Fibroblast of lung (primary cell): ENCODE results near the gene SHC1. TPM values are rescaled to one million over a fixed set of nuclear protein-coding genes. Genes with fewer than 3 reads are reported as not detected.

Experiments
- DNase-seq, 2 donors: peaks; one replicate each; pipeline versions ENCODE4 v3.0.0 to v3.0.0-alpha.2; 2010; ENCODE audit warnings: low read depth in 2 of 2
- H2AFZ ChIP-seq: 2 replicates; pipeline ENCODE4 v1.5.1; 2012; ENCODE audit warnings: low read length, control low read depth, inconsistent platforms
- H3K27ac ChIP-seq: 2 replicates; pipeline ENCODE4 v1.5.1; 2011; ENCODE audit warnings: low read length, control low read depth; ENCODE audit not compliant: insufficient read depth
- H3K27me3 ChIP-seq: 2 replicates; pipeline ENCODE4 v1.5.1; 2011; ENCODE audit warnings: mild to moderate bottlenecking, low read length; ENCODE audit not compliant: control insufficient read depth, insufficient read depth
- H3K36me3 ChIP-seq: 2 replicates; pipeline ENCODE4 v1.5.1; 2011; ENCODE audit warnings: low read length; ENCODE audit not compliant: control insufficient read depth, insufficient read depth
- H3K4me1 ChIP-seq: 2 replicates; pipeline ENCODE4 v1.5.1; 2011; ENCODE audit warnings: low read length; ENCODE audit not compliant: control insufficient read depth, insufficient read depth; ENCODE audit errors: extremely low read depth
- H3K4me2 ChIP-seq: 2 replicates; pipeline ENCODE4 v1.5.1; 2011; ENCODE audit warnings: low read length, control low read depth; ENCODE audit not compliant: insufficient read depth; ENCODE audit errors: extremely low read depth
- H3K4me3 ChIP-seq, 4 experiments: fragments of 200-600 bp in 1 of 4; sonication (generic) in 1 of 4; replicated peaks in 1 of 4; 2 replicates each; pipeline ENCODE4 v1.5.1; 2011 to 2016; ENCODE audit warnings: low read length in 4 of 4, low read depth in 3 of 4, mild to moderate bottlenecking in 3 of 4, control low read depth in 2 of 4, inconsistent platforms in 1 of 4, mixed read lengths in 1 of 4; ENCODE audit not compliant: insufficient read depth in 1 of 4; ENCODE audit errors: control extremely low read depth in 1 of 4
- H3K79me2 ChIP-seq: 2 replicates; pipeline ENCODE4 v1.5.1; 2012; ENCODE audit warnings: mild to moderate bottlenecking, low read length, inconsistent platforms; ENCODE audit not compliant: control insufficient read depth, insufficient read depth
- H3K9ac ChIP-seq: 2 replicates; pipeline ENCODE4 v1.5.1; 2011; ENCODE audit warnings: mild to moderate bottlenecking, low read length, control low read depth; ENCODE audit not compliant: insufficient read depth
- H3K9me3 ChIP-seq: 2 replicates; pipeline ENCODE4 v1.5.1; 2012; ENCODE audit warnings: low read depth, low read length; ENCODE audit not compliant: control insufficient read depth, insufficient read depth
- H4K20me1 ChIP-seq: 2 replicates; pipeline ENCODE4 v1.5.1; 2011; ENCODE audit warnings: low read length; ENCODE audit not compliant: control insufficient read depth, insufficient read depth; ENCODE audit errors: extremely low read depth
- EZH2 ChIP-seq: IDR thresholded peaks from 2 replicates; pipeline ENCODE4 v1.5.1; 2012; ENCODE audit warnings: low read length, control low read depth, mild to moderate bottlenecking; ENCODE audit errors: missing control alignments
- polyA plus RNA-seq, 2 donors: library from polyadenylated mRNA; depleted of rRNA in 1 of 2; stranded (reverse) in 1 of 2; unstranded in 1 of 2; fragments of >200 nt; gene quantifications; 2 replicates each; pipeline ENCODE4 v1.2.1, GENCODE V29; 2011 to 2012; ENCODE audit warnings: missing spikeins in 1 of 2
- total RNA-seq: library from RNA; depleted of rRNA; stranded (reverse); fragments of >200 nt; gene quantifications from 2 replicates; pipeline ENCODE4 v1.2.1, GENCODE V29; 2014
- TF ChIP-seq, protein P1 (sequence below), 2 donors: IDR thresholded peaks in 1 of 2; conservative IDR thresholded peaks in 1 of 2; 1 replicate in 1 of 2; 2 replicates in 1 of 2; pipeline ENCODE4 v1.5.1; 2011 to 2012; ENCODE audit warnings: low read length in 2 of 2, control low read depth in 1 of 2, inconsistent platforms in 1 of 2, low read depth in 1 of 2, mild to moderate bottlenecking in 1 of 2

SHC1 gene
- total and polyA plus RNA-seq, 2 donors (not counting 1 experiment from before 2014, with no cell fraction given): 245 to 277 TPM

- Histone ChIP-seq H3K4me1 (peaks cover 11% of the 10 kb centered on the region), H3K36me3 (peaks cover 5% of the 10 kb centered on the region), H4K20me1 (no peaks in the 10 kb centered on the region), H3K4me2 (peak overlapping the region; percentile 99), H3K9me3 (no peaks in the 10 kb centered on the region), H3K4me3 (peak overlapping the region; percentile 59 to 83 (median 72)), H3K9ac (peak overlapping the region; percentile 73), H3K27me3 (no peaks in the 10 kb centered on the region), H3K27ac (peak overlapping the region; percentile 81), H2AFZ (no peak overlapping the region), H3K79me2 (peaks cover 3% of the 10 kb centered on the region)
- peak; percentile 68 to 79 for DNase-seq
- TF ChIP-seq, protein P1, sequence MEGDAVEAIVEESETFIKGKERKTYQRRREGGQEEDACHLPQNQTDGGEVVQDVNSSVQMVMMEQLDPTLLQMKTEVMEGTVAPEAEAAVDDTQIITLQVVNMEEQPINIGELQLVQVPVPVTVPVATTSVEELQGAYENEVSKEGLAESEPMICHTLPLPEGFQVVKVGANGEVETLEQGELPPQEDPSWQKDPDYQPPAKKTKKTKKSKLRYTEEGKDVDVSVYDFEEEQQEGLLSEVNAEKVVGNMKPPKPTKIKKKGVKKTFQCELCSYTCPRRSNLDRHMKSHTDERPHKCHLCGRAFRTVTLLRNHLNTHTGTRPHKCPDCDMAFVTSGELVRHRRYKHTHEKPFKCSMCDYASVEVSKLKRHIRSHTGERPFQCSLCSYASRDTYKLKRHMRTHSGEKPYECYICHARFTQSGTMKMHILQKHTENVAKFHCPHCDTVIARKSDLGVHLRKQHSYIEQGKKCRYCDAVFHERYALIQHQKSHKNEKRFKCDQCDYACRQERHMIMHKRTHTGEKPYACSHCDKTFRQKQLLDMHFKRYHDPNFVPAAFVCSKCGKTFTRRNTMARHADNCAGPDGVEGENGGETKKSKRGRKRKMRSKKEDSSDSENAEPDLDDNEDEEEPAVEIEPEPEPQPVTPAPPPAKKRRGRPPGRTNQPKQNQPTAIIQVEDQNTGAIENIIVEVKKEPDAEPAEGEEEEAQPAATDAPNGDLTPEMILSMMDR (conservative IDR thresholded peaks at IDR 0.05 in 1 of 2, IDR thresholded peaks at IDR 0.05 in 1 of 2; ENCODE audit: low read depth in 1 of 2, low read length in 2 of 2): no peak
- TF ChIP-seq EZH2: no peak
These were observed 15.4 kb downstream of the SHC1 start for GRCh38 chr1:154955039-154955717.

DNA sequence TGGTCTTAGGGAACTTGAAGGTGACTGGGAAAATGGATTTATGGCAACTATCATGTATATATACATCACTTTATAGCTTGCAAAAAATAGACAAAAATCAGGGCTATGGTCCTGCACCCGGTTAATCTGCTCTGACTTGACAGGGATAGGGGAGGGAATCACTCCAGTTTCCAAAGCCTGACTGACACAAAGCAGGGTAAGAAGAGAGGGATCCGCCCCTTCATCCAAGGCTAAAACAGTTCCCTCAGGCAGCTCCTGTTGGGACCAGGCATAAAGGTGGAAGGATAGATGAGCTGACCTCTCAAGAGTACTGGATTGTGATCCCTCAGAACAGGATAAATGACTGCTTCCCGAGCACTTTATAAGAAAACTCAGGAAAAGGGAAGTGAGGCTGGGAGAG is 16.0 kb downstream of the SHC1 start:
- H3K9me3 ChIP-seq: no peaks in the 10 kb centered on the region
- no peaks in the 10 kb centered on the region for H3K27me3 ChIP-seq
- no peak overlapping the region for H3K4me2 ChIP-seq
- H3K4me3 ChIP-seq: peak overlapping the region in 1 of 4 experiments; percentile 83
- no peak overlapping the region for H3K9ac ChIP-seq
- no peak overlapping the region for H2AFZ ChIP-seq
- H3K36me3 ChIP-seq: peaks cover 5% of the 10 kb centered on the region
- DNase-seq: no peak
- TF ChIP-seq EZH2: no peak
- TF ChIP-seq, protein P1 (conservative IDR thresholded peaks at IDR 0.05 in 1 of 2, IDR thresholded peaks at IDR 0.05 in 1 of 2; ENCODE audit: low read depth in 1 of 2, low read length in 2 of 2): no peak
- H3K79me2 ChIP-seq: peaks cover under 1% of the 10 kb centered on the region
- H3K4me1 ChIP-seq: peaks cover 11% of the 10 kb centered on the region
- H4K20me1 ChIP-seq: no peaks in the 10 kb centered on the region
- H3K27ac ChIP-seq: no peak overlapping the region

GRCh38 chr1:154953611-154954038 is 16.9 kb downstream of the SHC1 start:
- Histone ChIP-seq H3K36me3 (peaks cover under 1% of the 10 kb centered on the region), H3K27ac (no peak overlapping the region), H3K4me3 (no peak overlapping the region), H2AFZ (no peak overlapping the region), H3K9ac (no peak overlapping the region), H3K9me3 (no peaks in the 10 kb centered on the region), H3K4me2 (no peak overlapping the region), H3K27me3 (no peaks in the 10 kb centered on the region), H3K79me2 (no peaks in the 10 kb centered on the region), H4K20me1 (no peaks in the 10 kb centered on the region), H3K4me1 (peaks cover 11% of the 10 kb centered on the region)
- TF ChIP-seq, protein P1 (conservative IDR thresholded peaks at IDR 0.05 in 1 of 2, IDR thresholded peaks at IDR 0.05 in 1 of 2; ENCODE audit: low read depth in 1 of 2, low read length in 2 of 2): no peak
- TF ChIP-seq EZH2: no peak
- no peak for DNase-seq
